ENCODE measurements around the gene RXFP2.

- TF ChIP-seq ELK4 (IDR thresholded peaks at IDR 0.05; ENCODE audit: borderline replicate concordance, low read depth, low read length) (no peak), ZNF354C (tag by site-specific recombination; IDR thresholded peaks at IDR 0.05; ENCODE audit: borderline replicate concordance, low read depth) (no peak), ZBTB49 (tag by site-specific recombination; IDR thresholded peaks at IDR 0.05; ENCODE audit: low read depth) (no peak), YY1 (tag by site-specific recombination; IDR thresholded peaks at IDR 0.05) (no peak), CTCF (tag by site-specific recombination; IDR thresholded peaks at IDR 0.05) (no peak), ZNF621 (tag by site-specific recombination; IDR thresholded peaks at IDR 0.05) (no peak), SP2 (tag by site-specific recombination; IDR thresholded peaks at IDR 0.05) (no peak), ZNF670 (tag by site-specific recombination; IDR thresholded peaks at IDR 0.05; ENCODE audit: low read depth) (no peak), ZNF837 (tag by site-specific recombination; IDR thresholded peaks at IDR 0.05) (no peak), REST (tag by site-specific recombination; IDR thresholded peaks at IDR 0.05) (no peak), GLI2 (tag by site-specific recombination; IDR thresholded peaks at IDR 0.05; ENCODE audit: borderline replicate concordance, low read depth) (no peak), ZEB2 (tag by site-specific recombination; IDR thresholded peaks at IDR 0.05) (no peak), SP7 (tag by site-specific recombination; IDR thresholded peaks at IDR 0.05) (no peak), ZNF596 (tag by site-specific recombination; IDR thresholded peaks at IDR 0.05) (no peak)
Observed at GRCh38 chr13:31747966-31748365, 8.6 kb downstream of the RXFP2 start.
